Activated T-helper 17 cell treated with anti-CD3 and anti-CD28 coated beads, Interleukin-2, amount 50 U/mL, for 72 hours (primary cell): Measurements from ENCODE around the gene HDAC4. TPM values are rescaled to one million over a fixed set of nuclear protein-coding genes. Genes with fewer than 3 reads are reported as not detected.

Experiments
- ATAC-seq: fragments of 150-1000 bp; cut with Tn5 transposase; replicated peaks from 2 replicates; pipeline ENCODE4 v1.10.0; 2021; ENCODE audit warnings: mild to moderate bottlenecking, moderate library complexity
- H3K27ac Mint-ChIP-seq: one replicate; pipeline ENCODE4 v1.8.0; 2022; ENCODE audit warnings: mixed read lengths
- H3K27me3 Mint-ChIP-seq: one replicate; pipeline ENCODE4 v1.8.0; 2022; ENCODE audit warnings: mixed read lengths
- H3K36me3 Mint-ChIP-seq: one replicate; pipeline ENCODE4 v1.8.0; 2022; ENCODE audit warnings: low read depth, mild to moderate bottlenecking, mixed read lengths
- H3K4me1 Mint-ChIP-seq: one replicate; pipeline ENCODE4 v1.8.0; 2022; ENCODE audit warnings: mixed read lengths
- H3K4me3 Mint-ChIP-seq: one replicate; pipeline ENCODE4 v1.8.0; 2022; ENCODE audit warnings: mild to moderate bottlenecking, mixed read lengths
- H3K9me3 Mint-ChIP-seq: one replicate; pipeline ENCODE4 v1.8.0; 2022; ENCODE audit warnings: mixed read lengths
- total RNA-seq, 2 donors: library from RNA; stranded (reverse); gene quantifications; one replicate each; pipeline ENCODE4 v1.2.3, GENCODE V29; 2022

HDAC4 gene
- total RNA-seq, 2 donors from 2014 or later = 34.3 to 52.9 TPM

- H3K27me3 Mint-ChIP-seq = peaks cover 23% of the 10 kb centered on the region
- no peak overlapping the region for H3K27ac Mint-ChIP-seq
- no peaks in the 10 kb centered on the region for H3K36me3 Mint-ChIP-seq
- no peak overlapping the region for H3K4me3 Mint-ChIP-seq
- H3K9me3 Mint-ChIP-seq = peaks cover 8% of the 10 kb centered on the region
- no peaks in the 10 kb centered on the region for H3K4me1 Mint-ChIP-seq
- ATAC-seq = no peak
Observed at GRCh38 chr2:239000500-239001073, 400.2 kb downstream of the HDAC4 start.

- H3K27ac Mint-ChIP-seq = no peak overlapping the region
- H3K9me3 Mint-ChIP-seq = peaks cover 8% of the 10 kb centered on the region
- H3K36me3 Mint-ChIP-seq = no peaks in the 10 kb centered on the region
- no peak for ATAC-seq
- H3K4me1 Mint-ChIP-seq = no peaks in the 10 kb centered on the region
- no peak overlapping the region for H3K4me3 Mint-ChIP-seq
- H3K27me3 Mint-ChIP-seq = peaks cover 23% of the 10 kb centered on the region
Observed at GRCh38 chr2:239000089-239000488, 400.7 kb downstream of the HDAC4 start.

GRCh38 chr2:238999291-238999741, 401.5 kb downstream of the HDAC4 start:
- H3K27me3 Mint-ChIP-seq = peaks cover 23% of the 10 kb centered on the region
- no peaks in the 10 kb centered on the region for H3K4me1 Mint-ChIP-seq
- ATAC-seq = no peak
- no peak overlapping the region for H3K27ac Mint-ChIP-seq
- no peaks in the 10 kb centered on the region for H3K36me3 Mint-ChIP-seq
- H3K4me3 Mint-ChIP-seq = no peak overlapping the region
- H3K9me3 Mint-ChIP-seq = peaks cover 12% of the 10 kb centered on the region

- Mint-ChIP-seq H3K4me1 (no peaks in the 10 kb centered on the region), H3K27ac (no peak overlapping the region)
- ATAC-seq = no peak
Observed at GRCh38 chr2:238998801-238999200, 402.0 kb downstream of the HDAC4 start.

More at GRCh38 chr2:238998801-238999200, 402.0 kb downstream of the HDAC4 start:
- no peaks in the 10 kb centered on the region for H3K36me3 Mint-ChIP-seq
- H3K9me3 Mint-ChIP-seq = peaks cover 17% of the 10 kb centered on the region
- peaks cover 23% of the 10 kb centered on the region for H3K27me3 Mint-ChIP-seq
- no peak overlapping the region for H3K4me3 Mint-ChIP-seq
